A549 (cell line): Measurements from ENCODE around the gene ATP8A1.

Experiments
- EP300 ChIP-seq, 2 experiments: fragments of >200 bp; sonication (Bioruptor Twin); formaldehyde crosslinking; IDR thresholded peaks; 2 replicates in 1 of 2; 3 replicates in 1 of 2; pipeline ENCODE4 v1.6.1; 2016 to 2017
- HOXA7 ChIP-seq: fragments of 250-450 bp; sonication (Bioruptor Pico); IDR thresholded peaks from 2 replicates; pipeline ENCODE4 v1.5.0; 2020; ENCODE audit warnings: mild to moderate bottlenecking, moderate library complexity
- POLR2A ChIP-seq: IDR thresholded peaks from 2 replicates; pipeline ENCODE4 v1.6.1; 2012; ENCODE audit warnings: mild to moderate bottlenecking, low read length
- SREBF2 ChIP-seq: fragments of 450-650 bp; IDR thresholded peaks from 2 replicates; pipeline ENCODE4 v1.6.1; 2014; ENCODE audit warnings: mild to moderate bottlenecking, moderate library complexity
- TF ChIP-seq, protein P1 (sequence below): fragments of >200 bp; sonication (Bioruptor Twin); formaldehyde crosslinking; IDR thresholded peaks from 3 replicates; pipeline ENCODE4 v1.5.1; 2016
- TF ChIP-seq, protein P2 (sequence below): fragments of 200-600 bp; sonication (generic); IDR thresholded peaks from 2 replicates; pipeline ENCODE4 v1.6.1; 2016; ENCODE audit warnings: antibody characterized with exemption, mild to moderate bottlenecking, moderate library complexity
- TF ChIP-seq, protein P3 (sequence below): IDR thresholded peaks from 2 replicates; pipeline ENCODE4 v1.6.1; 2012

GRCh38 chr4:42512226-42512625, 144.7 kb downstream of the ATP8A1 start:
- TF ChIP-seq, protein P1, sequence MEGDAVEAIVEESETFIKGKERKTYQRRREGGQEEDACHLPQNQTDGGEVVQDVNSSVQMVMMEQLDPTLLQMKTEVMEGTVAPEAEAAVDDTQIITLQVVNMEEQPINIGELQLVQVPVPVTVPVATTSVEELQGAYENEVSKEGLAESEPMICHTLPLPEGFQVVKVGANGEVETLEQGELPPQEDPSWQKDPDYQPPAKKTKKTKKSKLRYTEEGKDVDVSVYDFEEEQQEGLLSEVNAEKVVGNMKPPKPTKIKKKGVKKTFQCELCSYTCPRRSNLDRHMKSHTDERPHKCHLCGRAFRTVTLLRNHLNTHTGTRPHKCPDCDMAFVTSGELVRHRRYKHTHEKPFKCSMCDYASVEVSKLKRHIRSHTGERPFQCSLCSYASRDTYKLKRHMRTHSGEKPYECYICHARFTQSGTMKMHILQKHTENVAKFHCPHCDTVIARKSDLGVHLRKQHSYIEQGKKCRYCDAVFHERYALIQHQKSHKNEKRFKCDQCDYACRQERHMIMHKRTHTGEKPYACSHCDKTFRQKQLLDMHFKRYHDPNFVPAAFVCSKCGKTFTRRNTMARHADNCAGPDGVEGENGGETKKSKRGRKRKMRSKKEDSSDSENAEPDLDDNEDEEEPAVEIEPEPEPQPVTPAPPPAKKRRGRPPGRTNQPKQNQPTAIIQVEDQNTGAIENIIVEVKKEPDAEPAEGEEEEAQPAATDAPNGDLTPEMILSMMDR, result no peak
- TF ChIP-seq EP300 (IDR thresholded peaks at IDR 0.05) (no peak), HOXA7 (CRISPR knock-in tag) (no peak), POLR2A (no peak), SREBF2 (no peak)
- TF ChIP-seq, protein P2, sequence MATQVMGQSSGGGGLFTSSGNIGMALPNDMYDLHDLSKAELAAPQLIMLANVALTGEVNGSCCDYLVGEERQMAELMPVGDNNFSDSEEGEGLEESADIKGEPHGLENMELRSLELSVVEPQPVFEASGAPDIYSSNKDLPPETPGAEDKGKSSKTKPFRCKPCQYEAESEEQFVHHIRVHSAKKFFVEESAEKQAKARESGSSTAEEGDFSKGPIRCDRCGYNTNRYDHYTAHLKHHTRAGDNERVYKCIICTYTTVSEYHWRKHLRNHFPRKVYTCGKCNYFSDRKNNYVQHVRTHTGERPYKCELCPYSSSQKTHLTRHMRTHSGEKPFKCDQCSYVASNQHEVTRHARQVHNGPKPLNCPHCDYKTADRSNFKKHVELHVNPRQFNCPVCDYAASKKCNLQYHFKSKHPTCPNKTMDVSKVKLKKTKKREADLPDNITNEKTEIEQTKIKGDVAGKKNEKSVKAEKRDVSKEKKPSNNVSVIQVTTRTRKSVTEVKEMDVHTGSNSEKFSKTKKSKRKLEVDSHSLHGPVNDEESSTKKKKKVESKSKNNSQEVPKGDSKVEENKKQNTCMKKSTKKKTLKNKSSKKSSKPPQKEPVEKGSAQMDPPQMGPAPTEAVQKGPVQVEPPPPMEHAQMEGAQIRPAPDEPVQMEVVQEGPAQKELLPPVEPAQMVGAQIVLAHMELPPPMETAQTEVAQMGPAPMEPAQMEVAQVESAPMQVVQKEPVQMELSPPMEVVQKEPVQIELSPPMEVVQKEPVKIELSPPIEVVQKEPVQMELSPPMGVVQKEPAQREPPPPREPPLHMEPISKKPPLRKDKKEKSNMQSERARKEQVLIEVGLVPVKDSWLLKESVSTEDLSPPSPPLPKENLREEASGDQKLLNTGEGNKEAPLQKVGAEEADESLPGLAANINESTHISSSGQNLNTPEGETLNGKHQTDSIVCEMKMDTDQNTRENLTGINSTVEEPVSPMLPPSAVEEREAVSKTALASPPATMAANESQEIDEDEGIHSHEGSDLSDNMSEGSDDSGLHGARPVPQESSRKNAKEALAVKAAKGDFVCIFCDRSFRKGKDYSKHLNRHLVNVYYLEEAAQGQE, result no peak
- TF ChIP-seq, protein P3, sequence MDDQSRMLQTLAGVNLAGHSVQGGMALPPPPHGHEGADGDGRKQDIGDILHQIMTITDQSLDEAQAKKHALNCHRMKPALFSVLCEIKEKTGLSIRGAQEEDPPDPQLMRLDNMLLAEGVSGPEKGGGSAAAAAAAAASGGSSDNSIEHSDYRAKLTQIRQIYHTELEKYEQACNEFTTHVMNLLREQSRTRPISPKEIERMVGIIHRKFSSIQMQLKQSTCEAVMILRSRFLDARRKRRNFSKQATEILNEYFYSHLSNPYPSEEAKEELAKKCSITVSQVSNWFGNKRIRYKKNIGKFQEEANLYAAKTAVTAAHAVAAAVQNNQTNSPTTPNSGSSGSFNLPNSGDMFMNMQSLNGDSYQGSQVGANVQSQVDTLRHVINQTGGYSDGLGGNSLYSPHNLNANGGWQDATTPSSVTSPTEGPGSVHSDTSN, result no peak
